K562 (cell line): ENCODE results near the gene SOWAHB. TPM values are rescaled to one million over a fixed set of nuclear protein-coding genes. Genes with fewer than 3 reads are reported as not detected.

Experiments
- ATAC-seq: fragments of 200-7000 bp; cut with Tn5 transposase; 3 replicates; pipeline ENCODE4 v1.9.1; 2020; ENCODE audit warnings: moderate library complexity
- BruUV-seq: library from RNA; stranded (reverse); fragments of 400-500 nt; replicated peaks from 2 replicates; lab custom pipeline; 2021; lab: Mats Ljungman, UMichigan
- CTCF ChIA-PET: fragments of 300-600 bp; formaldehyde crosslinking; extraction: SDS; loops from one replicate; lab custom pipeline; 2021; ENCODE audit warnings: low intra/inter-chr PET ratio; lab: Yijun Ruan, JAX
- POLR2A ChIA-PET: fragments of 300-600, 350-650 bp; sonication (Branson Sonifier 250); formaldehyde crosslinking; extraction: SDS; loops from one replicate; lab custom pipeline; 2021; ENCODE audit warnings: antibody characterized with exemption, inconsistent platforms; lab: Yijun Ruan, JAX
- DNase-seq, 4 experiments: peaks; one replicate each; pipeline versions ENCODE4 v3.0.0 to v3.0.0-alpha.2; 2011 to 2018; ENCODE audit warnings: low spot score in 3 of 4, mixed read lengths in 3 of 4; ENCODE audit errors: extremely low read depth in 1 of 4
- FAIRE-seq: peaks from 2 replicates; lab custom pipeline; 2011; peaks lifted over from hg19 to GRCh38; lab: Jason Lieb, UNC
- H2AFZ ChIP-seq: 2 replicates; pipeline ENCODE4 v1.6.0; 2011; ENCODE audit warnings: low read depth, low read length, control low read depth, inconsistent platforms
- H3K27ac ChIP-seq: fragments of 200-600 bp; 3 replicates; pipeline ENCODE4 v1.8.0; 2011; ENCODE audit warnings: low read depth, mild to moderate bottlenecking, control low read depth, inconsistent platforms, low read length, moderate library complexity, mixed read lengths; ENCODE audit errors: extremely low read depth
- H3K27me3 ChIP-seq, 2 experiments: fragments of 300-600 bp in 1 of 2; 2 replicates in 1 of 2; 3 replicates in 1 of 2; pipeline versions ENCODE4 v1.6.0 to v1.8.0; 2011; ENCODE audit warnings: inconsistent platforms in 2 of 2, low read length in 2 of 2, mild to moderate bottlenecking in 1 of 2, mixed read lengths in 1 of 2, moderate library complexity in 1 of 2; ENCODE audit not compliant: control insufficient read depth in 2 of 2, insufficient read depth in 2 of 2
- H3K36me3 ChIP-seq: fragments of 300-600 bp; 3 replicates; pipeline ENCODE4 v1.8.0; 2011; ENCODE audit warnings: mild to moderate bottlenecking, low read length, inconsistent platforms; ENCODE audit not compliant: control insufficient read depth, insufficient read depth
- H3K4me1 ChIP-seq, 2 experiments: fragments of 200-600 bp in 1 of 2; replicated peaks in 1 of 2; 2 replicates in 1 of 2; 3 replicates in 1 of 2; pipeline versions ENCODE4 v1.5.1 to v1.8.0; 2011; ENCODE audit warnings: inconsistent platforms in 2 of 2, low read length in 2 of 2, mild to moderate bottlenecking in 1 of 2, mixed read lengths in 1 of 2, moderate library complexity in 1 of 2; ENCODE audit not compliant: control insufficient read depth in 2 of 2, insufficient read depth in 2 of 2
- H3K4me2 ChIP-seq: 2 replicates; pipeline ENCODE4 v1.6.1; 2011; ENCODE audit warnings: low read length, control low read depth, inconsistent platforms, mixed read lengths; ENCODE audit not compliant: insufficient read depth
- H3K4me3 ChIP-seq: fragments of 200-600 bp; sonication (generic), shearing (Covaris generic); 2 replicates; pipeline ENCODE4 v1.5.1; 2016; ENCODE audit warnings: control low read depth, inconsistent platforms
- H3K79me2 ChIP-seq: fragments of 200-600 bp; 3 replicates; pipeline ENCODE4 v1.8.0; 2011; ENCODE audit warnings: low read length, inconsistent platforms; ENCODE audit not compliant: control insufficient read depth, insufficient read depth
- H3K9ac ChIP-seq, 2 experiments: 2 replicates each; pipeline versions ENCODE4 v1.6.0 to v1.6.1; 2011; ENCODE audit warnings: low read depth in 2 of 2, low read length in 2 of 2, control low read depth in 1 of 2, inconsistent platforms in 1 of 2, mild to moderate bottlenecking in 1 of 2, mixed read lengths in 1 of 2; ENCODE audit not compliant: insufficient read depth in 1 of 2
- H3K9me1 ChIP-seq: one replicate; pipeline ENCODE4 v1.6.0; 2011; ENCODE audit warnings: inconsistent platforms, mild to moderate bottlenecking, low read length, moderate library complexity; ENCODE audit not compliant: control insufficient read depth, insufficient read depth
- H3K9me3 ChIP-seq: replicated peaks from 2 replicates; pipeline ENCODE4 v1.5.1; 2011; ENCODE audit warnings: low read depth, low read length, inconsistent platforms; ENCODE audit not compliant: control insufficient read depth, insufficient read depth
- H4K20me1 ChIP-seq: replicated peaks from 2 replicates; pipeline ENCODE4 v1.6.1; 2011; ENCODE audit warnings: low read length, inconsistent platforms, mixed read lengths; ENCODE audit not compliant: control insufficient read depth, insufficient read depth
- L3MBTL2 ChIP-seq: fragments of 450-650 bp; IDR thresholded peaks from 2 replicates; pipeline ENCODE4 v1.6.1; 2016; ENCODE audit warnings: mild to moderate bottlenecking, moderate library complexity
- RFX1 ChIP-seq: fragments of 450-650 bp; IDR thresholded peaks from 2 replicates; pipeline ENCODE4 v1.6.1; 2016; ENCODE audit warnings: mild to moderate bottlenecking, moderate library complexity
- TAF7 ChIP-seq: fragments of 450-650 bp; IDR thresholded peaks from 2 replicates; pipeline ENCODE4 v1.6.1; 2016; ENCODE audit warnings: missing genetic modification characterization, missing compliant biosample characterization
- WGBS: fragments of 100-300 bp; shearing (Covaris generic); methylation state at CpG from one replicate; pipeline ENCODE4 v1.1.6; 2016; ENCODE audit warnings: low coverage, mixed read lengths; ENCODE audit not compliant: insufficient coverage; ENCODE audit errors: missing lambda C conversion rate; 5-methylcytosine and 5-hydroxymethylcytosine counted together
- in situ Hi-C: fragments of 300-500 bp; cut with MboI; formaldehyde crosslinking; loops from 4 replicates; pipeline ENCODE4 v1.15.0; 2018; ENCODE audit warnings: inconsistent platforms, mixed read lengths
- intact Hi-C: fragments of 100-400 bp; cut with micrococcal nuclease; formaldehyde crosslinking; loops from 2 replicates; pipeline ENCODE4 v1.14.2; 2022
- polyA plus RNA-seq, 8 experiments: library from polyadenylated mRNA; depleted of rRNA in 4 of 8; stranded (reverse) in 5 of 8; unstranded in 3 of 8; fragments of >200 nt; fragmentation: Nextera tagmentation in 2 of 8; fragmentation: Illumina TruSeq in 1 of 8; extraction: Ambion mirVana in 2 of 8; extraction: Trizol in 1 of 8; gene quantifications; 2 replicates each; pipeline versions ENCODE4 v1.2.1 to v1.2.3, GENCODE V29; 2011 to 2014; ENCODE audit warnings: inconsistent platforms in 1 of 8, missing spikeins in 1 of 8
- total RNA-seq, 7 experiments: library from RNA; depleted of rRNA in 6 of 7; stranded (reverse); fragments of >200 nt in 6 of 7; fragmentation: Illumina TruSeq in 2 of 7; extraction: Trizol in 2 of 7; gene quantifications; 2 replicates each; pipeline versions ENCODE4 v1.2.1 to v1.2.3, GENCODE V29; 2011 to 2021; ENCODE audit warnings: low replicate concordance in 1 of 7
- TF ChIP-seq, protein P1 (sequence below): fragments of 450-650 bp; IDR thresholded peaks from 2 replicates; pipeline ENCODE4 v1.6.1; 2016; ENCODE audit warnings: antibody characterized with exemption

SOWAHB gene
- total and polyA plus RNA-seq, 9 of the 15 experiments (the other 6 are each of a cell fraction or from before 2014, with no cell fraction given): not detected

- FAIRE-seq: no peak
- Histone ChIP-seq H3K9me1 (no peaks in the 10 kb centered on the region), H3K4me3 (no peak overlapping the region), H3K9ac (no peak overlapping the region), H3K4me1 (no peaks in the 10 kb centered on the region), H3K9me3 (no peaks in the 10 kb centered on the region), H2AFZ (no peak overlapping the region), H3K4me2 (no peak overlapping the region), H3K36me3 (no peaks in the 10 kb centered on the region), H3K27ac (no peak overlapping the region), H4K20me1 (no peaks in the 10 kb centered on the region), H3K79me2 (no peaks in the 10 kb centered on the region), H3K27me3 (peaks cover 0 to 6% of the 10 kb centered on the region in 2 experiments; a peak in 1 of 5 replicates)
- intact Hi-C loops: no loop called here
- BruUV-seq: no TSS peak
- ChIA-PET POLR2A (no interaction called here), CTCF (no interaction called here)
- DNase-seq: no peak
- 4% methylated on average over 4 of the region's 4 CpGs for WGBS
- TF ChIP-seq, protein P1, sequence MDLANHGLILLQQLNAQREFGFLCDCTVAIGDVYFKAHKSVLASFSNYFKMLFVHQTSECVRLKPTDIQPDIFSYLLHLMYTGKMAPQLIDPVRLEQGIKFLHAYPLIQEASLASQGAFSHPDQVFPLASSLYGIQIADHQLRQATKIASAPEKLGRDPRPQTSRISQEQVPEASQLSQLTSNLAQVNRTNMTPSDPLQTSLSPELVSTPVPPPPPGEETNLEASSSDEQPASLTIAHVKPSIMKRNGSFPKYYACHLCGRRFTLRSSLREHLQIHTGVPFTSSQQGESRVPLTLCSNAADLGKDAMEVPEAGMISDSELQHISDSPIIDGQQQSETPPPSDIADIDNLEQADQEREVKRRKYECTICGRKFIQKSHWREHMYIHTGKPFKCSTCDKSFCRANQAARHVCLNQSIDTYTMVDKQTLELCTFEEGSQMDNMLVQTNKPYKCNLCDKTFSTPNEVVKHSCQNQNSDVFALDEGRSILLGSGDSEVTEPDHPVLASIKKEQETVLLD: no peak
- TF ChIP-seq RFX1: peak; percentile 43; the same call in 1 of the 2 replicates
- no peak for ATAC-seq
- in situ Hi-C loops: no loop called here
These were observed 41.5 kb downstream of the SOWAHB start for GRCh38 chr4:76856243-76857073.

DNA sequence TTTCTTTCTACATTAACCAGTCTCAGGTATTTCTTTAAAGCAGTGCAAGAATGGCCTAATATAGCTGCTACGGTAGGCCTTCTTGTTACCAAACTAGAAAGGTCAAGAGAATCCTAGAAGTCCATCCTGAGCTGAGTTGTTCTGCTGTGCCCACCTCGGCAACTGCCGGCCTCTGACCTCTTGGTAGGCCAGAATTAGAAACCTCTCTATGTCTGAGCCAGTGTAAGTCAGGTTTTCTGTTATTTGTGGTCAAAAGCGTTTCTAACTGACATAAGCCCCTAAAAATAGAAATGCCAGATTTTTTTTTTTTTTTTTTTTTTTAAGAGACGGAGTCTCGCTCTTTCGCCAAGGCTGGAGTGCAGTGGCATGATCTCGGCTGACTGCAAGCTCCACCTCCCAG, 43.1 kb downstream of the SOWAHB start:
- no peak overlapping the region for H3K4me3 ChIP-seq
- intact Hi-C loops: no loop called here
- no TSS peak for BruUV-seq
- no peak overlapping the region for H3K9ac ChIP-seq
- H3K9me3 ChIP-seq: no peaks in the 10 kb centered on the region
- no peaks in the 10 kb centered on the region for H3K36me3 ChIP-seq
- no peaks in the 10 kb centered on the region for H3K79me2 ChIP-seq
- 22% methylated on average over 5 of the region's 8 CpGs for WGBS
- FAIRE-seq: no peak
- CTCF ChIA-PET: no interaction called here
- no peak overlapping the region for H2AFZ ChIP-seq
- H3K9me1 ChIP-seq: no peaks in the 10 kb centered on the region
- POLR2A ChIA-PET: no interaction called here
- no peak overlapping the region for H3K27ac ChIP-seq
- H3K4me2 ChIP-seq: no peak overlapping the region
- H3K27me3 ChIP-seq: peaks cover 0 to 3% of the 10 kb centered on the region in 2 experiments; a peak in 1 of 5 replicates
- H4K20me1 ChIP-seq: no peaks in the 10 kb centered on the region
- H3K4me1 ChIP-seq: no peaks in the 10 kb centered on the region
- in situ Hi-C loops: no loop called here
- no peak for ATAC-seq
- no peak for DNase-seq
- TF ChIP-seq TAF7: no peak
- TF ChIP-seq L3MBTL2: 0 out of 2 replicates have a peak, but pooled peaks have one; percentile 1
